ENCODE results near the gene ARL17A.
A peak's percentile ranks its signal among the peaks of the same experiment; 100 is the strongest.
"Not testable (repeated sequence)": the region's sequence is repeated elsewhere in the genome, so short reads cannot be mapped to it uniquely, and the experiment has no call there.

ARL17A gene

DNA sequence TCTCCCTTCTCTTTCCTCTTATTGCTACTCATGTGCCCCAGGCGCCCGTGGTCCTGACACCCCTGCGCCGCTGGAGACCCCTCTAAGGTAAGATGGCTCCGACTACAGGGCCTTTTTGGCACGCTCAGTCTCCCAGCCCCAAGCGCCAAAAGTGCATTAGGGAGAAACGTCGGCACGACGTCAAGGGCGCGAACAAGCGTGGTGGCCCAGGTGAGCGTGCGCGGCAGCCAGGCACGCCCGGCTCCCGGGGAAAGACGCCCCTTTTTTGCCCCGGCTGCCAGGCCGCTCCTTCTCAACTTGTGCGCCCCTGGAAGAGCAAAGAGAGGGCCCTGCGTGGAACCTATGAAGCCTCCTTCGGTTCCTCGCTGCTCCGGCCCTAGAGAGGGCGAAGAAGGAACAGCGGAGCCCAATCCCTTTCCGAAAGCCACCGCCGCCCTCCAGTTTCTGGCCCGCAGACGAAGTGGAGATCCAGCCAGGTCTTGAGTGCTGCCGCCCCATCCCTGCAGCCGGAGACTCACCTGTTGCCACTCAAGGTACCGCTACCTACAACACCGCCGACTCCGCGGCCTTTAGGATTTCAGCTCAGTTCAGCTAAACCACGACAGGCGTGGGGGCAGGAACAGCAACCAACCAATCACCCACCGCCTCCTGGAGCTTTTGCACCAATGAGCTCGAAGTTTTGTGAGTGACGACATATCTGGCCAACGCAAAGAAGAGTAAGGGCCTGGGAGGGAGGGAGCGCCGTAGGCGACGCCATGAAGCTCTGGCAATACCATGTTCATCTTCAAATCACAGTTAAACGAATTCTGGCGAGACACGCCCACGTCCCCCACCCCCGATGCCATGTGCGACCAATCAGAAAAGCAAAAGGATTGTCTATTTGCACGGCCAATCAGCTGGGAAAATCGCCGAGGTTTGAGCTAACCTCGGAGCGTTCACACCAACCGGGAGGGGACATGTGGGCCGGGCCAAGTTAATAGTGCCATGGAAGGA is at the start of gene ARL17A:
TSS of gene ARL17A (minus strand) at position 609 of the 993 bp plus-strand sequence. CDS start 3,369 bp downstream, outside the sequence.
- DNase-seq (ENCODE audit: low read depth in 2 of 2): peak; percentile 57 to 80

DNA sequence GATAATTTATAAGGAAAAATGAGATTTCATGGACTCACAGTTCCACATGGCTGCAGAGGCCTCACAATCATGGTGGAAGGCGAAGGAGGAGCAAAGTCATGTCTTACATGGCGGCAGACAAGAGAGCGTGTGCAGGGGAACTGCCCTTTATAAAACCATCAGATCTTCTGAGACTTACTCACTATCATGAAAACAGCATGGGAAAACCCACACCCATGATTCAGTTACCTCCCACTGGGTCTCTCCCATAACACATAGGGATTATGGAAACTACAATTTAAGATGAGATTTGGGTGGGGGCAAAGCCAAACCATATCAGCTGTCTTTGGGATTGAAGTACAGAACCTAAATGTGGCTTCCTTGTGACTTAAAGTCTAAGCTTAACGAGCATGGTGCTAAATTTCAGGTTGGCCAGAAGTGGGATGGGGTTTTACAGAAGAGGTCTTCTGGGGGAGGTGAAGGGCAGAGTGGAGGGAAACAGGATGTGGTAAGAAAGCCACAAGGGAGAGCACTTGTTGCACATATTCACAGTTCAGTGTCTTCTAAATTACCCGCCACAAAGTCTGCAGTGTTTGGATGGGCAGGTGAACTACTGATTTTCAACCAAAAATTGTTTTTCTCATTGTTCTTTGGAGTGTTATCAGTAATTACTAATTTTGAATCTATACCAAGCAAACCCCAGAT is 49.4 kb upstream of the ARL17A start:
- DNase-seq (ENCODE audit: low read depth in 2 of 2): not testable (repeated sequence)

DNA sequence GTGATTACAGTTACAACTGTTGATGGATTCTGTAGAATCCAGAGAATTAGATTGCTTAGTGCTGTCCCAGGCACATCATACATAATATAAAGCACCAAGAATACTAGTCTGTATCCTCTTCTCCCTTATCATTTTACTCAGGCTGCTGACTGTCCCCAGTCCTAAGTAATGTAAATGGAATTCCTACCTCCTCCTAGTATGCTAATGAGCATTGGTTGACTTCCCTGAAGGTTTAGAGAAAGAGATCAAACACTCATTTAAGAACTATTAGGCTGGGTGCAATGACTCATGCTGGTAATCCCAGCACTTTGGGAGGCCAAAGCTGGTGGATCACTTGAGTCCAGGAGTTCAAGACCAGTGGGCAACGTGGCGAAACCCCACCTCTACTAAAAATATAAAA is 48.0 kb upstream of the ARL17A start:
- not testable (repeated sequence) for DNase-seq (ENCODE audit: low read depth in 2 of 2)

DNA sequence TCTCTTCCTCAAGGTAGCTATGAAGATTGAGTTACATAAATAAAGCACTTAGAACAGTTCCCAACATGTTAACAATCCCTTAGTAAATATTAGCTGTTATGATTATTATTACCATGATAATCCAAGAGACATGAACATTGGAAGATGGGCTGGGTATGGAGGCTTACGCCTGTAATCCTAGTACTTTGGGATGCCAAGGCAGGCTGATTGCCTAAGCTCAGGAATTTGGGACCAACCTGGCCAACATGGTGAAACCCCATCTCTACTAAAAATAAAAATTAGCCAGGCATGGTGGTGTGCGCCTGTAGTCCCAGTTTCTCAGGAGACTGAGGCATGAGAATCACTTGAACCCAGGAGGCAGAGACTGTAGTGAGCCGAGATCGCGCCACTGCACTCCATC is 45.2 kb upstream of the ARL17A start:
- not testable (repeated sequence) for DNase-seq (ENCODE audit: low read depth in 2 of 2)

DNA sequence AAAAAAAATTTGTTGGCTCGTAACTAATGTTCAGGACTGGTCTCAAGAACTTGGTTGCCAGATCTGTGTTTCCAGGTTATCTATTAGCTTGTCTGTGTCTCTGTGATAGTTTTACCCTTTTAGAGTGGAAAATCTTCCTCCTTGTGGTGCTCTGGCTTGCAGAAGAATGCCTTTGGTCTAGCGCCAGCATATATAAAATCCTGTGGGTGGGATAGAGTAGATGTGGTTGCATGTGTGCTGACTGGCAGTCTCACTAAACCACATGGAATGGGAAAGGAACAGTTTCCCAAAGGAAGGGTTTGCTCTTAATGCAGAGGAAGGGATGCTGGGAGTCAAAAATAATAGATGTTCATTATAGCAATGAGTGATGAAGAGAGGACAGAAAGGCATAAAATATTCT is 44.3 kb upstream of the ARL17A start:
- not testable (repeated sequence) for DNase-seq (ENCODE audit: low read depth in 2 of 2)

DNA sequence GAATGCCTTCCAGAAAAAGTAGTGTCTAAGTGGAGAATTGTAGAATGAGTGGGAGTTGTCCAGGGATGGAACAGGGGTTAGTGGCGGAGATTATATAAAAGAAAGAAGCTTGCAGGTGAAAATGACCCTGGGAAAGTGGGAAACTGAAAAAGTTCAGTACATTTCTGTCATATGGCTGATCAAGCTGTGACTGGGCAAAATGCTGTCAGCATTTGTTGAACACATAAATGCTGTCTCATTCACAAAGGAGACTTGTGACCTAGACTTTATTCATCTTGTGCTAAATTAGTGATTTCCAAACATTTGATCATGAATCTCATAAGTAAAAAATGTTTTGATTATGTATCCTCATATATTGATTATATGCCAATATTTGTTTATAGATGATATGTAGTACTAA is 39.5 kb upstream of the ARL17A start:
- not testable (repeated sequence) for DNase-seq (ENCODE audit: low read depth in 2 of 2)

DNA sequence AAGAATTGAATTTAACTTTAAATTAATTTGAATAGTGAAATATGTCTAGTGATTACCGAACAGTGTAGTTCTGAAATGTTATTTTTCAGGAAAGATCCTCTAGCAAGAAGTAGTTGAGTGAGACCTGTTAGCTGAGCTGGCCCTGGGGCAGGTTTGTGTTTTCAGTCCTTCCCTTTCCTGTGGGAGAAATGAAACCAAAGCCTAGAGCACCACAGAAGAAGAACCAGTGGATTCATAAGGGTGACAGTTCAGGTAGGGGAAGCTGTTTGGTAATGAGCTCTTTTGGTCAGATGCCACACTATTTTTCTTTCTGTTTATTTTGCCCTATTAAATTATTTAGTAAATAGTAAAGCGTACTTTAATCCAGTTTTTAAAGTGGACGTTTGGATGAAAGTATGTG is 37.6 kb upstream of the ARL17A start:
- not testable (repeated sequence) for DNase-seq (ENCODE audit: low read depth in 2 of 2)

DNA sequence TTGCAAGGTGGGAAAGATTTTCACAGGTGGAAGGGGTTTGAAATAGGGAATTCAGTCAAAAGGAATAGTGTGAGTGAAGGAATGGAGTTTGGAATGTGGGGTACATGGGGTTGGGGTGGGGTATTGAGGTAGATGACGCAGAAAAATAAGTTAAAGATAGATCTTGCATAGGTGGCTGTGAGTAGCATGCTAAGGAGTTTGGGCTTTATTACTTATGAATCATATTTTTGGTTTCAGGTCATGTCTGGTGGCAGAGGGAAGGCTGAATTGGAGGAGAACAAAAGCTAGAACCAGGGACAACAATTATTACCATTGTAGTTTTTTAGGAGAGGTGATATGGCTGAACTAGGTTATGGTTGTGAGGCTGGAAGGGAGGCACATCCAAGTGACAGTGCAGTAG is 34.4 kb upstream of the ARL17A start:
- not testable (repeated sequence) for DNase-seq (ENCODE audit: low read depth in 2 of 2)

DNA sequence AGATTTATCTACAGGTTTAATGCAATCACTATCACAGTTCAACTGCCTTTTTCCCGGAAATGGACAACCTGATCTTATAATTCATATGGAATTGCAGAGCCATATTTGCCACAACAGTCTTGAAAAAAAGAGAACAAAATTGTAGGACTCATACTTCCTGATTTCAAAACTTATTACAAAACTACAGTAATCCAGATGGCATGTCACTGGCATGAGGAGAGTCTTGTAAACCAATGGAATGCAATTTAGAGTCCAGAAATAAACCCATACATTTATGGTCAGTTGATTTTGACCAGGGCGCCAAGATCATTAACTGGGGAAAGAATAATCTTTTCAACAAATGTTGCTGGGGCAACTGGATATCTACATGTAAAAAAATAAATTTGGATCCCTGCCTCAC is 31.8 kb upstream of the ARL17A start:
- not testable (repeated sequence) for DNase-seq (ENCODE audit: low read depth in 2 of 2)

DNA sequence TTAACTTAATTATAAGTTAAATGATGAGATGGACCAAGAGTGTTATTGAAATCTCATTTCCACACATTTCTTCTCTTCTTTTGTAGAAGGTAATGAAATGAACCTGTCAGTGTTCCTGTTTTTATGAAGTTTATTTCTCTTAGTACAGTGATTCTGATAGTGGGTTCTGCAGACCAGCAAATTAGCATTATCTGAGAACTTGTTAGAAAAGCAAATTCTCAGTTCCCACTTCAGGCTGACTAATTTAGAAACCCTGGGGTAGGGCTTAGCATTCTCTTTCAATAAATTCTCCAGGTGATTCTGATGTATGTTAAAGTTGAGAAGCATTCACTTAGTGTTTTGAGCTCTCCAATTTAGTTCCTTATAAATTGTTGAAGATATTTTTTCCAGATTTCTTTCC is 23.6 kb upstream of the ARL17A start:
- not testable (repeated sequence) for DNase-seq (ENCODE audit: low read depth in 2 of 2)

DNA sequence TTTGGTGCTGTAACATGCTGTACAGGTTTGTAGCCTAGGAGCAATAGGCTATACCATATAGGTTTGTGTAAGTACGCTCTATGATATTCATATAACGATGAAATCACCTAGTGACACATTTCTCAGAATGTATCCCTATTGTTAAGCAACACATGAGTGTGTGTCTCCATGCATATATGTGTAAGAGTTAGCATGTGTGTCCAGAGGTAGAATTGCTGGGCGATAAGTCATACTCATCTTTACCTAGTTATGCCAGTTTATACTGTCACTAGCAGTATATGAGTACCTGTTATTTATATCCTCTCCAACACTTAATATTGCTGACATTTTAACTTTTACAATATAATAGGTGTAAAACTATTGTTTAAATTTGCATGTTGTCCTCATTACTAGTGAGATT is 21.3 kb upstream of the ARL17A start:
- not testable (repeated sequence) for DNase-seq (ENCODE audit: low read depth in 2 of 2)

DNA sequence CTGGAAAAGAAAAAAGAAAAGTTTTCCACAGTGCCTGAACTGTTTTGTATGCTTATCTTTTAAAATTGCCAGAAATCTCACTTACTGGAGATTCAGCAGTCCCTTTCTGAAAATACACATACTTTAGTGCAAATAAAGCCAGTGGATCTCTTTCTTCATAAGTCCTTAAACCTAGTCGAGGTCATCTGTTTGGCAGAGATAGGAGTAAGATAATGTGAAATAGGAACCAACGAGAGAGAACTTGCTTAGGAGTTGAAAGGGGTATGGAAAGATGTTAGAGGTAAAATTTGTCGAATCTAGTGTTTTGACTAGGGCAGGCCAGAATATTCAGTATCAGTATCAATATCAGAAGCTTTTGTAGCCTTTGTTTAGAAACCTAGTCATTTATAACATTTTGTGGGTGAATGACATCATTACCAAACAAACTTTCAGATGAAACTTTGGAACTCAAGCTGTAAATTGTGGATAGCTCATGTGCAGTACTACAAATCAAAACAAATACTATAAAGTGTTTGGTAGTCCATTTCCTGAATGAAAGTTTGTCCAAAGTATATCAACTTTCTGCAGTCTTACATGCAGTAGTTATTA is 18.9 kb upstream of the ARL17A start:
- not testable (repeated sequence) for DNase-seq (ENCODE audit: low read depth in 2 of 2)

DNA sequence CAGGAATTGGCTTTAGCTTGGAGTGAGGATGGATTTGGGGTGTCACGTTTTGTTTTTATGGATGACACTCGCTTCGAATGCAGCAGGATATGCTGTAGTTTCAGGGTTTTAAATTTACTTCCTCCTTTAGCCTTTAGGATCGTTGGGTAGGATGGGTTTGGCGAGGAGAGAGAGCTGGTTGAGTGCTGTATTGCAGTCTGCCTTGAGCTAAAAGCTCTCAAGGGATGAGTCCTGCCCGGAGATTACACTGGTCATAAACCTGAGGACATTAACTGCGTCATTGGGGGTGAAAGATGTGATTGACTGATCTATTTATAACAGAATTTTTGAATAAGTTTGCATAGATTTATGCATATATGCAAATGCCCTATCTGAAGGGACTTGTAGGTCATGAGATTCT is 11.8 kb upstream of the ARL17A start:
- DNase-seq (ENCODE audit: low read depth in 2 of 2): not testable (repeated sequence)

DNA sequence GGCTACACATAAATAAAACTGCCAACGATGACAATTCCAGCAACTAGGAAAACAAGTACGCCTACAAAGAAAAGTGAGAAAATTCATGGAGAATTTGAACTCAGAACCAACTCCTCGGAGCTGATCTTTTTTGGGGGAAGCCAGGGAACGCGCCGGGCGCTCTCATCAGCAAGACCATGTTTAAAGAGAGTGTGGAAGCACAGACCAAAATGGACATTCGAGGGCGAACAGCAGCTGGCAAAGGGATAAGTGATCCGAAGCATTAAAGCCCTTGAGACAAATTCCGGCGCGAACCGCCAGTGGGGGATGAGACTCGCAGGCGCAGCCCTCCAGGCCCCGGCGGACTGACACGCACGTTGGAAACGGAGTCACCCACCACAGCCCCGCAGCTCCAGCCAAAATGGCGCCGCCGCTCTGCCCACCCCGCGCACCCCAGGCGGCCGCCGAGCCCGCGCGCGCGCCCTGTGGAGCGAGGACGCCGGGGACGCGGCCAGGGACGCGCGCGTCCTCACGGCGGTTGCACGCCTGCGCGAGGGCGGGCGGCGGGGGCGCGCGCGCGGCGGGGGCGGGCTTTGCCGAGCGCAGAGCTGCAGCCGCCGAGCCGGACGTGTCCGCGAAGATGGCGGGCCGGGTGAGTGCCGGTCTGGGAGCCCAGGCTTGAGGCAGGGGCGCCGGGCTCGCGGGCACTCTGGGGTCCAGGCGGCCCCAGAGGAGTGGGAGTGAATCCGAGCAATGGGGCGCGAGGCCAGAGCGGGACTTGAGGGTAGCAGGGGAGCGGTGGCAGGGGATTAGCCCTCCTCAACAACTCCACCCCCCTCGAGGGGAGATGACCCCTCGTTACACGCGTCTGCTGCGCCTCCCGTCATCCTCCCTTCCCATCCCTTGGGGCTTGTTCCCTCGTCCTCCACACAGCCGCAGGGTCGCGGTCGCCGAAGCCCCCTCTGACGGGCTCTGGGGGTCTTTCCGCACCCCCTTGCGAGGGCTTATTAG is 11.0 kb upstream of the ARL17A start, which contains the start of gene NSF:
TSS of gene NSF (plus strand) at position 513 of the 990 bp plus-strand sequence. CDS start at position 620, 107 bp downstream.
- DNase-seq (ENCODE audit: low read depth in 2 of 2): not testable (repeated sequence)

DNA sequence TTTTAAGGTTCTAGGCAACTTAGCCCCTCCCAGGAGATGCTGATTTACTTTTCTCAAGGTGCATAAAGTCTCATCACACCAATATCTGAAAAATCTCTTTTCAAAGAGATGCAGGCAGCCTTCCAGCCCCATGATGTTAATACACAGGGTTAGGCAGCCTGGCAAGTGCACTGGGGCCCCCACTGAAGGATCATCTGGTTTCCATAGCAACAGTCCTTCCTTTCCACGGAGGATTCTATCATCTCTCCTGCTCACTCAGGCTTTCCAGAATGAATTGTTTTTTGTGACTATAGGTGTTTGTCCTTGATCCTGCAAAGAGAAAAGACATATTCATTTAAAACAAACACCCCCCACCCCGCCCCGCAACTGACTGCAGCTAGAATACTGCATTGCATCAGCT is 6.0 kb upstream of the ARL17A start:
- not testable (repeated sequence) for DNase-seq (ENCODE audit: low read depth in 2 of 2)

DNA sequence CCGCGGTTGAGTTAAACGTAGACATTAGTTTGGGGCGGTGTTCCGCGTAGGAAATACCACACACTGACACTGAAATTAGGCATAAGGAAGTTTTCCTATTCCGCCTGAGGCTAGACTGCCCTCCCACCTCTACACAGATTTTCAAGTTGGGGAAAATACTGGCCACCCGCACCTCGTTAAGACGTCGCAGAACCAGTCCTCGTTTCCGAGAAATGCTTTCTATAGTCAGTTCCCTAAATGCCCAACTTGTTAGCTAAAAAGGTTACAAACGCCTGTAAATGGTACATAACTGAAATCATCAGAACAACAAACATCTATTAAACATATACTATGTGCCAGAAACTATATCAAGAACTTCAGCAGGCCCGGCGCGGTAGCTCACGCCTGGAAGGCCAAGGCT is 591 bp upstream of the ARL17A start:
- not testable (repeated sequence) for DNase-seq (ENCODE audit: low read depth in 2 of 2)

DNA sequence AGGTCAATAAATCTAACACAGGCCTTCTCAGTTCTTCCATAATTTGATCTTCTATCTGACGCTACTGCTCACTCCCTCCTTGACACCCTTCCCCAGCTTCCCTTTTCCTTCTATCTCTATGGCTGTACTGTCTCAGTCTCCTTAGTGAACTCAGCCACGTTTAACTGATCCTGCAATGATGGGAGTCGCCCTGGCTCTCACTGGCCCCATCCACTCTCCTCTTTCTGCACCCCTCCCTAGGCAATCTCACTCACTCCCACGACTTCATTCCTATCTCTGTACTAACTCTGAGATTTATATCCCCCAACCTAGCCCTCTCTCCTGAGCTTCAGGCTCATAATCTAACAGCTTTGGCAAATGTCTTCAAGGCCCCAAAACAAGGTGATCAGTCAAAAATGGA is 7.7 kb downstream of the ARL17A start:
- not testable (repeated sequence) for DNase-seq (ENCODE audit: low read depth in 2 of 2)

DNA sequence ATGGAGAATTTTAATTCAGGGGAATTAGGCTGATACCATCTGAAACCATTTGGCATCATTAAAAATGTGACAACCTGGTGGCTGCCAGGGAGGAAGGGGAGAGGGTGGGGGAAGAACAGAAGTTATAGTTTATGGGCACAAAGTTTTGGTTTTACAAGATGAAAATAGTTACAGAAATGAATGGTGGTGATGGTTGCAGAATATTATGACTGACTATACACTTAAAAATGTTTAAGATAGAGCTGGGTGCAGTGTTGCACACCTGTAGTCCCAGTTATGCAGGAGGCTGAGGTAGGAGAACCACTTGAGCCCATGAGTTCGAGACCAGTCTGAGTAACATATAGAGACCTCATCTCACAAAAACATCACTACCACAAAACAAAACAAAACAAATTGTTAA is 12.5 kb downstream of the ARL17A start:
- DNase-seq (ENCODE audit: low read depth in 2 of 2): not testable (repeated sequence)

DNA sequence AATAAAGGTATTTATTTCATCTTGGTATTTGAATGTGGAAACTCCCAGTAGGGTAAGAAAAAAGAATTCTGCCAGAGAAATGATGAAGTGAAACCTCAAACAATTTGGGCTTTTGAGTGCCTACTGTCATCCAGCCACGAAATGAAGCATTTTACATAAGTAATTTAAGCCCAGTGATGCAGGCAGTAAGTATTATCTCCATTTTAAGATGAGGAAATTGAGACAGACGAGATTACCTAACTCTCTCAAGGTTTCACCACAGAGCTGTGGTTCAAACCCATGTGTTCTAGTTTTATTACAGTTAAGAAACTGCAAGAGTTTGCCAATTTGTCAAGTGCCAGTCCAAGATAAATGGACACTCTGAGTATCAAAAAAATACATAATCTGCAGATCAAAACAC is 13.2 kb downstream of the ARL17A start:
- DNase-seq (ENCODE audit: low read depth in 2 of 2): not testable (repeated sequence)

DNA sequence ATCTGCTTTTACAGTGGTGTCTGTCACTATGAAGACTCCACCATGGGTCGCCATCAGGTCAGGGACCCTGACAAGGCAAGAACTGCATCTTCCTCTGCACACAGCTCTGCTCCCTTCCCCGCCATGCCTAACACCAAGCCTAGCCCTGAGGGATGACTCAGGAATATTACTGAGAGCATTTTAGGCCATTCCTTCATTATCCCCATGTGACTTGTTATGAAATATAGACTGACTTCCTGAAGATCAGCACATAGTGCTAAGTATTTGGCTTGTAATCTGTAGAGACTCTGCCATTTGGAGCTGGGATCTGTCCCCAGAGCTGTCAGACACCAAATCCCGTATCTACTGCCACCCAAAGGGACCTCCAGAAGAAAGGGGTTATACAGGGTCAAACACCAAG is 19.4 kb downstream of the ARL17A start:
- DNase-seq (ENCODE audit: low read depth in 2 of 2): not testable (repeated sequence)

DNA sequence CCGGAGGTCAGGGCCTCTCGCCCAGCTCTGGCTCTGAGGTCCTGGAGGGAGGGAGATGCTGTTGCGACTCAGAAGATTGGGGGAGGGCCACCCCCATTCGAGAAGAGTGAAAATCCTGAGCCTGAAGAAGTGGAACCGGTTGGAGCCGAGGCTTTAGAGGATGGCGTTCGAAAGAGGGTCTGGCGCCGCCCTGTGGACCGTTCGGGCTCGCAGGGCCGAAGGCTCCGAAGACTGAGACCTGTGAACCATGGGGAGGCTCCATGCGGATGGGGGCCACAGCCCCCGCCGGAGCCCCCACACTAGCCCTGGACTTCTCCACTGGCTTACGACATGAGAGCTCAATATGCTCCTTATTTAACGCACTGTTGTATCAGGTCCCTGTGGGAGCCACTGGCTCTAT is 20.3 kb downstream of the ARL17A start:
- not testable (repeated sequence) for DNase-seq (ENCODE audit: low read depth in 2 of 2)

Data from stimulated activated CD8-positive, alpha-beta memory T cell treated with anti-CD3 and anti-CD28 coated beads, Interleukin-7, amount 100 ng/mL, for 4 hours (primary cell).